HG02840 (cell line): ENCODE results near the gene LAMTOR4.
"Not testable (repeated sequence)": the region's sequence is repeated elsewhere in the genome, so short reads cannot be mapped to it uniquely, and the experiment has no call there.

Experiments
- ATAC-seq: cut with Tn5 transposase; IDR thresholded peaks from one replicate; pipeline ENCODE4 v1.9.1; 2021; ENCODE audit warnings: mild to moderate bottlenecking, moderate library complexity, moderate number of reproducible peaks; ENCODE audit not compliant: unreplicated experiment, low FRiP score

Gene LAMTOR4

GRCh38 chr7:100169147-100169850 lies 20.6 kb downstream of the LAMTOR4 start:
- no peak for ATAC-seq

DNA sequence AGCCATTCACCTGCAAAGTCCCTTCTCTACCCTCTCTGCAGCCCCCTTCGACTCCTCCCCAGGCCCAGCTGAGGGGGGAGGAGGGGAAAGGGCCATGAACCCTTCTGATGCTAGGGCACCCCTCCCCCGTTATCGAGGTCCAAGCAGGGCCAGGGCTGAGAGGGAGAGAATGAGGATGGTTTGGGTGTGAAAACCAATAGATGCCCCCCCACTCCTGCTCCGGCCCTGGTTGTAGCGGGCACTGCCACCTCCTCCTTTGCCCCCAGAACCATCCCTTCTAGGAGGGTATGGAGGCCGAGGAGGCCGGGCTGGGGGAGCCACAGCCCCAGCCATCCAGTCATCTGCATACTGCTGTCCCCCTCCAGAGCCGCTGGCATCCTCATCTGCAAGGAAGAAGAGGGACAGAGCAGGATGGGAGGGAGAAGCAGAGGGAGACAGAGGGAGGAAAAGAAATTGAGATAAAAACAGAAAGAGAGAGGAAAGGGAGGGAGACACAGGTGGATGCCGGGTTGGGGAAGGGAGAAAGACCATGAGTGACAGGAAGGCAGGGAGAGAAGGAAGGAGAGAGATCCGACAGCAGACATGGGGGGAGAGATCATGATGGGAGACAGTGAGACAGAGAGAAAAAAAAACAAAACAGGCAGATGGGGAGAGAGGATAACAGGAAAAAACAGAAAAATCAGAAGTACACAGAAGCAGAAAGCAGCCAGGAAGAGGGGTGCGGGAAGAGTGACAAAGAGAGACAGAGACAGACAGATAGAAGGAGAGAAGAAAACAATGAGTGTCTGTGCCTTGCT lies 21.6 kb downstream of the LAMTOR4 start:
- no peak for ATAC-seq

DNA sequence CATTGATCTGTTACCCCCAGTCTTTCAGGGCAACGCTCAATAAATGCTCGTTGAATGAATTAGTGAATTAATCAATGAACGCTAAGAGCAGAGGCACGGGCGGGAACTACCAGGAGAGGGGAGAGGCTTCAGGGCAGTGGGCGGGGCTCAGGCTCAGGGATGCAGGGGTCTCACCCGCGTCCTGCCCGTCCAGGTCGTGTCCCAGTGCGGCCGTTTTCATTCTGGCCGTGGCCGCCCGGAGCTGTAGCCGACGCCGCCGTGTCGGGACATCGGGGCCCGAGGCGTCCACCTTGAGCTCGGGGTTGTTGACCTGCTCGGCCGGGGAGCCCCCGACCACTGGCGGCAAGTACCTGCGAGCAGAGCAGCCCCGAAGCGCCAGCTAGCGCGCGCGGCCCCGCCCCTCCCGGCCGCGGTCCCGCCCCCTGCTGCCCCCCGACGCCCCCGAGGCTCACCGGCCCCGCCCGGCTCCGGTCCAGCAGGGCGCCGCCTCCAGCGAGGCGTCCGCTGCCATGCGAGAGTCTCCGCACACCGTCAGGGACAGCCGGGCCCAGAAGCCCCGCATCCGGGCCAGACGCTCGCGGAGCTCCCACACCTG lies 22.5 kb downstream of the LAMTOR4 start:
- ATAC-seq: no peak

DNA sequence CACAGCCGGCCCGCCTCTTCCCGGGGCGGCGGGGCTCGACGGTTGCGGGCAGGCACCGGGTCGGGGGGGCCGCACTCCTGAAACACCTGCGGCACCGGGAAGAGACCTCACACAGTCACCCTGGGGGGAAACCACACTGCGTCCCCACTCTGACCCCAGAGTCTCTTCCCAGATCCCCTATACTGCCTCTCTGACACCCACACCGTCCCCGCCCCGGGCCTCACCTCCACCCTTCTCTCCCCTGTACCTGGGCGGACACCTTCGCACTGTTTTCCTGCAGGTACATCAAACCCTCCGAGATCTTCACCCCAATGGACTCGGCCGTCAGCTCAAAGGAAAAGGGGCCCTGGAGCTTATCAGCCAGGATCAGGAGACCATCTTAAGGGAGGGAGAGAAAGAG lies 23.1 kb downstream of the LAMTOR4 start:
- ATAC-seq: no peak

- no peak for ATAC-seq
Observed at GRCh38 chr7:100173806-100174495, 25.2 kb downstream of the LAMTOR4 start.

- ATAC-seq: no peak
Observed at GRCh38 chr7:100174582-100174981, 25.9 kb downstream of the LAMTOR4 start.

DNA sequence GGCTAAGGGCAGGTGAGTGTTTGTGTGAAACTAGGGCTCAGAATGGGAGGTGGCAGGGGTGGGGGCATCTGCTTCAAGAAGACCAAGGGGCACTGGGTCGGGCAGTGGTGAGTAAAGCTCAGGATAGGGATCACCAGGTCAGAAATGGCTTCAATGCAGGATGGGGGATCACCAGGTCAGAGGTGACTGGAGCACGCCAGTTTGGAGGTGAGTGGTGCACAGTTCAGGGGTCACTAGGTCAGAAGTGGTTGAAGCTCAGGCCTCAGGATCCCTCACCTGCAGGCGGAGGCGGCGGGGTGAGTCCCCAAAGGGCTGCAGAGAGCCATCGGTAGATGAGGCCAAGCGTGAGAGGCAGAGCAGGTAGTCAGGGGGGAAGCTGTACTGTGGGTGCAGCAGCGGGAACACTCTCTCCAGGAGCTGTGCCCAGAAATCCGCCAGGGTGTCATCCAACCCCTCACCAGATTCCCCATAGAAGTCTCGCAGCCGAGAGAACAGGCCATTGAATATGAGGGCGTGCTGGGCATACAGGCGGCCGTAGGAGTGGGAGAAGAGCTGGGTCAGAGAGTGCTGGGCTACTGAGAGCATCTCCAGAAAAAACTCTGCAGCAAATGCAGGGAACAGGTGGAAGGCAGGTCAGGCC lies 26.7 kb downstream of the LAMTOR4 start:
- no peak for ATAC-seq

DNA sequence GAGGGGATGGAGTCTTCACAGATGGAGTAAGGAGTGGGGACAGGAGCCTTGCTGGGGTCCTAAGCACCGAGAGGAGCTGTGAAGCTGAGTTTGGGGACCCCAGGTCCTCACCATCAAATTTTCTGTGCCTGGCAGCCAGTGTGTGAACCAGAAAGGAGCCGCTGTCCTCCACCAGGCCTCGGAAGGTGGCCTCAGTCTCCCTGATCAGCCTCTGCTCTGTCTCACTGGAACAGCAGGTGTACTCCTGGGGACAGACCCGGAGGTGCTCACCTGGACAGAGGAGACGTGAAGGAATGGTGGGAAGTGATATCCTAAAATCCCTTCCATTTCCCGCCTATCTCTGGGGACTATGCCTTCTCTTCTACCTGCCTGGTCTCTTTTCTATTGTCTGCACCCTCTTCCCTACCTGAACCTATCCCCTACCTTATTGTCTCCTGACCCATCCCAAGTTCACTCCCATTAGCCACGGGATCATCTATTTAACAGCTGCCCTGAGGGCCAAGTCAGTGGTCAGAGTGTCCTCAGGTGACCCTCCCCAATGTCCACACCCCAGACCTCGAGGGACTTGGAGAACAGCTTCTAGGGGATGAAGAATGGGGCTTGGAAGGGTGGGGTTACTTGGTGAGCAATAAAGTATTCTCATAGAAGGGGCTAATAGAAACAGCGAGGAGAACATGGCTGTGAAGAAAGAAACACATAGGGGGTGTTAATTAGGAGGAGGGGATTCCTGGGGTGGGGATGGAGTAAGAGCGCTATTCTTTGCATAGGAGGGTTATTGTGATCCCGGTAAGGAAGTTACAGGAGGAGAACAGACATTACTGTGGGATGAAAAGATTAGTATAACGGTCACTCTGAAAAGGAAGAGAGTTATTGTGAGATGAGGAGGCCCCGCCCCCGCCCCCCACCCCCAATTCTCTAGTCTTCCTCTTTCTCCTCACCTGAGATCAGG lies 27.7 kb downstream of the LAMTOR4 start:
- ATAC-seq: no peak

DNA sequence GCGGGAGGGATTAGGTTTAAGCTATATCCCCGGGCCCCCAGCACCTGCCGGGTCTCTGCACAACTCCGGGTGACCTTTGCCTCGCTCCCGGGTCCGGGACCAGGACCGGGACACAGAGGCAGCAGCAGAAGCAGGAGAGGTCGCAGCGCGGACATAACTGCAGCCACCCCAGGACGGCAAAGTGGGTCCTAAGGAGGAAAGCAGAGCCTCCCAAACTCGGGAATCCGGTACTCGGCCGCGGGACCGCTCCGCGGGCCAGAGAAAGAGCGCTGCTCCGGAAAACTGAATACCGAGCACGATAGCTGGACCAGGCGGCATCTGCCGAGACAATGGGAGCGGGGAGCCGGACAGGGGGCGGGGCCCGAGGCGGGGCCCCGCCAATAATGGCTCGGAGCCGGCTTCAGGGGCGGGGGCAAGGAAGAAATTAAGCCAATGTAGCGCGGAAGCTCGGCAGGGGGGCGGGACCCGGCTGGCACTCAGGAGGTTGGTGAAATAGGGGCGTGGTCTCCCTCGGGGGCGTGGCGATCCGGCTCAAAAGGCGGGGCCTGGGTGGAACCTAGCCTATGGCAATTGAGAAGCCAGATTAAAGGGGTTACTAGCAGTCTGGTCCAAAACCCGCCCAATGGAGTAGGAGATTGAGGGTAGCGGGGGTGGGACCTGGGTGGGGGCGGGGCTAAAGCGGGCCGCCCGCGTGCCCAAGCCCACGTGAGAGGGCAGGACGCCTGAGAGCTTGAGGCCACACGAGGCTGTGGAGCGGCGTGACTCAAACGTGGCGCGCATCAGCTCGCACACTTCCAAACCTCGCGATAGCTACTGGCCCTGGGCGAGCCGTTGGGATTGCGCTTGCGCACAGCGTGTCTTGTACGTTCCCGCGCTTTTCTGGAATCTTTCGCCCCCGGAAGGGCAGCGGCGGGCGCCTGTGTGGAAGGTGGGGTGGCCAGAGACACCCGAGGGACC lies 28.6 kb downstream of the LAMTOR4 start, which contains the start of the genes GPC2 and STAG3:
TSS of gene GPC2 (minus strand) at position 337 of the 957 bp plus-strand sequence. CDS start at position 155, 182 bp downstream.
TSS of gene STAG3 (plus strand) at position 874 of the 957 bp plus-strand sequence. CDS start 2,639 bp downstream, outside the sequence.
- ATAC-seq: peak; percentile 89

GRCh38 chr7:100180084-100180483 lies 31.4 kb downstream of the LAMTOR4 start:
- not testable (repeated sequence) for ATAC-seq

DNA sequence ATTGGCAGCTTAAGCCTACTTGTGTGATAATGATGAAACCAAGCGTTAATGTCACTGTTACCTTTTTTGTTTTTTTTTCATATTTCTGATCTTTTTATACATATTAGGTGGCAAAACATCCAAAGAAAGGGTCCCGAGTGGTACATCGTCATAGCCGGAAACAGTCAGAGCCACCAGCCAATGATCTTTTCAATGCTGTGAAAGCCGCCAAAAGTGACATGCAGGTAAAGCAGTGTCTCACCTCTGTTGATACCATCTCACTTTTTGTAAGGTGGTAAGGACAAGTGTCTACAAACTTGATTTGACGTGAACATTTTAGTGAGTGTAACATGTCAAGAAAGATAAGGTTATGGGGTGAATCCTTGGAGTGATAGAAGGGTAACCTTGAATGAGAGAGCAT lies 33.9 kb downstream of the LAMTOR4 start:
- not testable (repeated sequence) for ATAC-seq

DNA sequence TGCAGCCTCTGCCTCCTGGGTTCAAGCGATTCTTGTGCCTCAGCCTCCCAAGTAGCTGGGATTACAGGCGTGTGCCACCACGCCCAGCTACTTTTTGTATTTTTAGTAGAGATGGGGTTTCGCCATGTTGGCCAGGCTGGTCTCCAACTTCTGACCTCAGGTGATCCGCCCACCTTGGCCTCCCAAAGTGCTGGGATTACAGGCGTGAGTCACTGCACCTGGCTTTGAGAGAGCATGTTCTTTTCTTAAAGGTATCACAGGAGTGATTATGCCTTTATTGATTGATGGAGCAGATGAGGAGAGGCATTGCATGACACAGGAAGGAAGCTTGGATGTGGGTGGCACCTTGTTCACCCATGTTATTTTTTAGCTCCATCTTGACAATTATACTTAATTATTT lies 34.4 kb downstream of the LAMTOR4 start:
- ATAC-seq: not testable (repeated sequence)

DNA sequence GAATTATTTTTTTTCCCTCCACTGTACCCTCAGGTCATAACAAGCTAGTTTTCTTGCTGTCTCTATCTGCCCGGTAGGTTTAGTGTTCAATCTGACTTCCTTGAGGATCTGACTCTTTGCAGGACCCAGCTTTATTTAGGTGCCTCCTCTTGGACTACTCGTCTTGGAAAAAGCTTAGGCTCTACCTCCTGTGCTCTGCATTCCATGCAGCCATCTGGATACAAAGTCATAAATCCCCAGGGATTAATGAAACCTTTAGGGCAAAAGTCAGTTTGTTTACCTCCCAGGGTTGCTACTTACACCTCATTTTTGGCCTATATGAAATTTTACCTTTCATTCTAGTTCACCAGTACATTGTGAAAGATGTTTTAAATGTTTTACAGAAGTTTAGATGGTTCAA lies 37.0 kb downstream of the LAMTOR4 start:
- ATAC-seq: no peak

DNA sequence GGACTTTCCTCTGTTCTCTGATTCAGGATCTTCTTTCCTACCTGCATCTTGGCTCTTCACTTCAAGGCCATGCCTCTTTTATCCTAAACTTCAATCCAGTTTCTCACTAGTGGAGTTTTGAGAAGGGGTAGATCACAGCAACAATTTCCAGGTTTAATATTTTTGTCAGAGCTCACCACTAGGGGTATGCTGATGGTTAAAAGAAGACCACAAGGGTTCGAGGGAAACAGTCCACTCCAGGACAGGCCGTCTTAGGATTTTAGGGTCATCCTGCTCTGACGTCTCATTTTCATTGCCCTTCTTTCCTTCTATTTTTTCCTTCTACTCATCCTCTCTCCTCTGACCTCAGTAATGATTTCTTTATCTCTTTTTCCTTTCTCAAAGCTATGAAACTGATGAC lies 40.3 kb downstream of the LAMTOR4 start:
- ATAC-seq: no peak

DNA sequence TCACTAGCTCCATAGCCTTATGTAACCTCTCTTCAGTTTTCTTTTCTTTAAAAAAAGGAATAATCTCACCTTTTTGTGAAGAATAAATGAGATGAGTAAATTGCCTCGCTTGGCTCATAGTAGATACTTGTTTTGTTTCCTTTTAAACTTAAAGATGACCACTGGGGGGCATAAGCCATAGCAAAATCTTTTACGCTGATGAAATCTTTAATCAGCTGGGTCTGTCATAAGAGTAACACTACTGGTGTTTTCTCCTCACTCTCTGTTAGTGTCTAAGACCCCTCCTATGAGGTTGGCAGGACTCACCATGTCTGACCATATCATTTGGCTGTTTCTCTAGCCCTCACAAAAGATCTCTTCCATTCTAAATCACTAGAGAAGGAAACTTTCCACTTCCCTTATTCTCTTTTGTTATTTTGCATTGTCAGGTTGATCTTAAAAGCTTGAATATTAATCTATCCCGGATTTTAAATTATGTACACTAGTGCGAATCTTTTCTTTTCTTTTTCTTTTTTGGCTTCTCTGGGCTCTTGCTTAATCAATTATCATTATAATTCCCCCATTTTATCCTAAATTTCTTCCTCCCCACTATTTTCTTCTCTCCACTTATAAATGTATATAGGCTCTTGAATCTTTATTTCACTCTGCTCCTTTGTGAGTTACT lies 41.5 kb downstream of the LAMTOR4 start:
- no peak for ATAC-seq

DNA sequence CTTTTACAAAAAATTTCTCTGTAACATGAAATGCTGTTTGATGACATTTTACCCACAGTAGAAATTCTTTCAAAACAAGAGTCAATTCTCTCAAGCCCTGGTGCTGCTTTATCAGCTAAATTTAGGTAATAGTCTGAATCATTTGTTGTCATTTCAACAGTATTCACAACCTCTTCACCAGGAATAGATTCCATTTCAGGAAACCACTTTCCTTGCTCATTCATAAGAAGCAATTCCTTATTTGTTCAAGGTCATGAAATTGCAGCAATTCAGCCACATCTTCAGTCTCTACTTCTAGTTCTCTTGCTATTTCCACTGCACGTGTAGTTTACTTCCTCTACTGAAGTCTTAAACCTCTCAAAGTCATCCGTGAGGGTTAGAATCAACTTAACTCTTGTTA lies 43.1 kb downstream of the LAMTOR4 start:
- no peak for ATAC-seq

- ATAC-seq: not testable (repeated sequence)
Observed at GRCh38 chr7:100192281-100192862, 43.7 kb downstream of the LAMTOR4 start.
